Ramos (cell line): ENCODE results near the gene MKLN1.

Source experiments
- in situ Hi-C: fragments of 300-500 bp; cut with MboI; formaldehyde crosslinking; loops from one replicate; pipeline ENCODE4 v1.14.3; 2022; ENCODE audit warnings: low sequenced_read_pairs; ENCODE audit not compliant: unreplicated experiment

The MKLN1 gene

GRCh38 chr7:131342864-131343442 is 15.3 kb downstream of the MKLN1 start:
- in situ Hi-C loops, result no loop called here

DNA sequence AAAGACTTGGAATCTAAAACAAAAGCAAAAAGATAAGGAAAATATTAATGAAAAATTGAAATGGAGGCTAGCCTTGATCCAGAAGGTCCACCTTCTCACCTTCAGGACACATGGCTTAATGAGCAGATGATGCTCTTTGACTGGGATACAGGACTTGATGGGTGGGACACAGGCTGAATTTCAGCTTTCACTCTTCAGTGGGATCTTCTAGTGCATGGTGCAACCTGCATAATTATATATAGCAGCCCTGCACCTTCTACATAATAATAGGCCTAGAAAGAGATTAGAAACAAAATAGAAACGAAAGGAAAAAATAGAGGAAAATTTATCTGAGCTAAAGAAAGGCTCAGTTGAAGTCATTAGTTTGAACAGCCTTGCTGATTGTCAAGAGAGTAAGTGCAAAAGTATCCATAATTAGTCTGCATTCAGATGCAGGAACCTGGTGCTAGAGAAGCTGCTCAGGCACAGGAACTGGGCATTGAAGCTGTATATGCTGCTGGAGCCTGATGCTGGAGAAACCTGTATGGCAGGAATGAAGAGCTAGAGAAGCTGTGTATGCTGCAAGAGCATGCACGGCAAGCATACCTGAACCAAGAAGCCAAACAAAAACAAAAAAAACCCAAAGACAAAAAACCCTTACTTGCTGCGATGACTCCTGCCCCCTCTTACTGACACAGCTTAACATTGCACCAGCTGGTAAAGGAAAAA is 19.4 kb downstream of the MKLN1 start:
- in situ Hi-C loops, result no loop called here

- in situ Hi-C loops, result no loop called here
Measured at GRCh38 chr7:131352032-131352431, 24.4 kb downstream of the MKLN1 start.

- in situ Hi-C loops, result no loop called here
Measured at GRCh38 chr7:131354390-131354789, 26.7 kb downstream of the MKLN1 start.

GRCh38 chr7:131355917-131356777 is 28.5 kb downstream of the MKLN1 start:
- in situ Hi-C loops, result no loop called here

DNA sequence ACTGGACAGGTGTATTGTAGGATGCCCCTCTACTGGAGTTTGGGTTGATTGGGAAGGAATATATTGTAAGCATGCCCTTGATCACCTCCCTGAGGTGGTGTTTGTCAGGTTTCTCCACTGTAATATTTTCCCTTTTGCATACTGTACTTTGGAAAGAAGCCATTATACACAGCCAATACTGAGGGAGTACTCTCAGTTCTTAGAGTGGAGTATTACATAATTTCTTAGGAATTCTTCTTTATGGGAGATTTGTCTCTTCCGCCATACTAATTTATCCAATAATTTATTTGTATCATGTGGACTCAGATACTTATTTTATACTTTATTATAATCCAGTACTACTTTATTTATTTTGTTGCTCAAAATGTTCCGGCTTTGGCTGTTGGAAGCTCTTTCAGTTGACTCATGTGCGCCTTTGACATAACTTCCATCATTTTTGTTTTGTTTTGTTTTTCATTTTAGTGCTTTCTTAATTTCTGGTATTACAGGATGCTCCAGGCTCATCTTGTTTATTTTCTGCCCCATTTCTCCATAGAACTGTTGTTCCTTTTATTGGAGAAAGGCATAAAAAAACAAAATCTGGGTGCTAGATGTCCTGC is 29.7 kb downstream of the MKLN1 start:
- in situ Hi-C loops, result no loop called here

DNA sequence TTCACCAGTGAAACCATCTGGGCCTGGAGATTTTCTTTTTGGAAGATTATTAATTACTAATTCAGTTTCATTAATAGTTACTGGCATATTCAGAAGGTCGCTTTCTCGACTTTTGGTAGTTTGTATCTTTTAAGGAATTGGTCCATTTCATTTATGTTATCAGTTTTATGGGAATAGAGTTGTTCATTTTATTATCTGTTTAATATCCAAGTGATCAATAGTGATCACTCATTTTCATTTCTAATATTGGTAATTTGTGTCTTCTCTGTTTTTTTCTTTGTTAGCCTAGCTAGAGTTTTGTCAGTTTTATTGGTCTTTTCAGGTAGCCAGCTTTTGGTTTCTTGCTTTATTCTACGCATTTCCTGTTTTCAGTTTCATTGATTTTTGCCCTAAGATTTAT is 31.0 kb downstream of the MKLN1 start:
- in situ Hi-C loops, result no loop called here

DNA sequence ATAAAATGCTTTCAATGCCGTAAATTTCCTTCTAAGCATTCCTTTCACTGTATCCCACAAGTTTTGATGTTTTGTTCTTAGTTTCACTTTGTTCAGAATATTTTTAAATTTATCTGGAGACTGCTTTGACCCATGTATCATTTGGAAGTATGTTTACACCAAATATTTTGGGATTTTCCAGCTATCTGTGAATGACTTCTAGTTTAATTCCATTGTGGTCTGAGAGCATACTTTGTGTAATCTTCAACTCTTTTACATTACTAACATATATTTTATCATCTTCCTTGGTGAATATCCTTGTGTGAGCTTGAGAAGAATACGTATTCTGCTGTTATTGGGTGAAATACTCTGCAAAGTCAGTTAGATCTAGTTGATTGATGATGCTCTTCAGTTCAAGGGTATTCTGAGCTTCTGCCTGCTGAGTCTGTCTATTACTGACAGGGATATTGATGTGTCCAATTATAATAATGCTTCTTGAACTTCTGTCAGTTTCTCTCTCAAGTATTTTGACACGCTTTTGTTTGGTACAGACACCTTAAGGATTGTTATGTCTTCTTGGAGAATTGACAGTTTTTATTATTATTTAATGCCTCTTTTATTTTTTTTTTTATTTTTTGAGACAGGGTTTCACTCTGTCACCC is 31.6 kb downstream of the MKLN1 start:
- in situ Hi-C loops, result no loop called here

DNA sequence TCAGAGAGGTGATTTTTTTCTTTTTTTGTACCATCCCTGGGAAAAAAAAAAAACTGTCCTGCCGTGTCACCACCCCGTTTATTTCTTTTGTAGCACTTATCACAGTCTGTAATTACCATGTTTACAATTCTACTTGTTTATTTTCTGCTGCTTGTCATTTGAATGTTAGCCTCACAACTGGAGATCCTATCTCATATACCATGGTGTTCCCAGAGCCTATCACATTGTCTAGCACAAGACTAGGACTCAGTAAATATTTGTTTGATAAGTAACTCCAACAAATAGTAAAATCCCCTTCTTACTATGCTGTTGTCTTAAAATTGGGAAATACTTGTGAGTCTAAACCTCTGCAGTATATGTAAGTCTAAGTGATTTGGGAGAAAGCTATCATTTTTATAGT is 36.0 kb downstream of the MKLN1 start:
- in situ Hi-C loops, result no loop called here

DNA sequence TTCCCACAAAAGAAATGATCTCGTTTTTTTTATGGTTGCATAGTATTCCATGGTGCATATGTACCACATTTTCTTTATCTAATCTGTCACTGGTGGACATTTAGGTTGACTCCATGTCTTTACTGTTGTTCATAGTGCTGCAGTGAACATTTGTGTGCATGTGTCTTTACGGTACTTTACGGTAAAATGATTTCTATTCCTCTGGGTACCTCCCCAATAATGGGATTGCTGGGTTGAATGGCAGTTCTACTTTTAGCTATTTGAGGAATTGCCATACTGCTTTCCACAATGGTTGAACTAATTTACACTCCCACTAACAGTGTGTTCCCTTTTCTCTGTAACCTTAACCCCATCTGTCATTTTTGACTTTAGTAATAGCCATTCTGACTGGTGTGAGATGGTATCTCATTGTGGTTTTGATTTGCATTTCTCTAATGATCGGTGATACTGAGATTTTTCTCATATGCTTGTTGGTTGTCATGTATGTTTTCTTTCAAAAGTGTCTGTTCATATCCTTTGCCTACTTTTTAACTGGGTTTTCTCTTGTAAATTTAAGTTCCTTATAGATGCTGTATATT is 37.2 kb downstream of the MKLN1 start:
- in situ Hi-C loops, result no loop called here

DNA sequence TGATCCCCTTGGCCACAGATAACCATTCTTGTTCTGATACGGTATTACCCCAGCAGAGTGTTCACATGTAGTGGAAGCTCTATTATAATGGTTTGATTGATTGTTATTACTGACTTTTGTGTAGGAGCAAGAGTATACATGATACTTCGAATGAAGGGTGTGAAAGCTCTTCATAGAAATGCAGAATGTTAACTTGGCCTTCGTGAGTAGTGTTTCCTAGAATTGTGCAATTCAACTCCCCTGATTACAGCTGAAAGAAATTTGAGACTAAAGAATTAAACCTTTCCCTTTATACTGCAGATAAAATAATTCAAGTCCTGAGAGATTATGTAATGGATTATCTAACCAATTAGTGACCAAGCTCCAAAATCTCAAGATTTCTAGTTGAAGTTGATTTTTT is 38.2 kb downstream of the MKLN1 start:
- in situ Hi-C loops, result no loop called here

- in situ Hi-C loops, result no loop called here
Measured at GRCh38 chr7:131369354-131369753, 41.7 kb downstream of the MKLN1 start.

GRCh38 chr7:131370523-131370968 is 42.9 kb downstream of the MKLN1 start:
- in situ Hi-C loops, result no loop called here

- in situ Hi-C loops, result no loop called here
Measured at GRCh38 chr7:131371411-131371810, 43.7 kb downstream of the MKLN1 start.

- in situ Hi-C loops, result no loop called here
Measured at GRCh38 chr7:131372554-131372953, 44.9 kb downstream of the MKLN1 start.

DNA sequence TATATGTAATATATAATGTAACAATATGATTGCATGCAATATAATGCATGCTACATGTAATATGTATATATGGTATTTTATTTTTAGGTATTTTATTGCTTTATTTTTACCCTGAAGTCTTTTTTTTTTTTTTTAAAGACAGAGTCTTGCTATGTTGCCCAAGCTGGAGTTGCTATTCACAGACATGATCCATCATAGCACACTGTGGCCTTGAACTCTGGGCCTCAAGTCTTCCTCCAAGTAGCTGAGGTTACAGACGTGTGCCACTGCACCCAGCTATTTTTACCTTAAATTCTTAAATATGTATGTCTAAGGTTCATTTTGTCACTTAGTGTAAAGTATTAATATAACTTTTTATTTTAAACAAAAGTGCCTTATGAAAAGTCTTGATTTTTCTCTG is 47.1 kb downstream of the MKLN1 start:
- in situ Hi-C loops, result no loop called here

DNA sequence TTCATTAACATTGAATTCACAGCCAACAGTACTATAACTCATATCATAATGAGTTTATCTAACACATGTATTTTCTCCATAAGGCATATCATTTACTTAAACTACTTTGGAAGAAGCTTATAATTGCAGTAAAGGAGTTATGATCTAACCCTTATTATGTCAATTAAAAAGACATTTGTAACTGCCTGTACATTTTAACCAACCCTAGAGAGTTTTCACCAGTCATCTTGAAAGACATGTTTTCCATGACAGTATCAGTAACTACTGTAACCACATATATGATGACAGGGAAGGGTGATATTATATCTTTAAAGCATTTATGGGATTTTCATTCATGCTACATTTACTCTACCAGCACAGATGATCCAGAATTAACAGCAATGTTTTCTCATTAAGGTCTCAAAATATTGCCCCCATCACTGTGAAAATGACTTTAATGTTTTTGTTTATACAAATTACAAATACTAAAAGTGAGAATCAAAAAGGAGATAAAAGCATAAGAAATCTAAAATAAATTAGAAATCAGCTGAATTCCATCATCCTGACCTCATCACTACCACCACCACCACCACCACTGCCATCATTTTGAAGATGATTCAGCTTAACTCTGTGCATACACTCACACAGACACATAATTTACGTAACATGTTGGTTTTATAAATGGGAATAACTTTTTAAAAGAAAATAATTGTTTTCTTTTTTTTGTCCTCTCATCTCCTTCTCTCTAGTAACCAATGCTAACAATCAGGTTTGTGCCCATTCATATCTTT is 53.6 kb downstream of the MKLN1 start:
- in situ Hi-C loops, result no loop called here

- in situ Hi-C loops, result no loop called here
Measured at GRCh38 chr7:131383417-131384285, 56.0 kb downstream of the MKLN1 start.
